Chondrocyte (in vitro differentiated cells): ENCODE measurements around the gene PCDHGC5. TPM values are rescaled to one million over a fixed set of nuclear protein-coding genes. Genes with fewer than 3 reads are reported as not detected.

ENCODE experiments used
- DNase-seq: peaks from one replicate; pipeline ENCODE4 v3.0.0; 2021; ENCODE audit warnings: mixed read lengths, low spot score
- H3K27ac Mint-ChIP-seq: one replicate; pipeline ENCODE4 v1.8.0; 2021; ENCODE audit warnings: mild to moderate bottlenecking, moderate library complexity, mixed read lengths; ENCODE audit not compliant: unreplicated experiment
- H3K27me3 Mint-ChIP-seq: 2 replicates; pipeline ENCODE4 v1.8.0; 2021; ENCODE audit warnings: low read depth, mixed read lengths
- H3K36me3 Mint-ChIP-seq: 2 replicates; pipeline ENCODE4 v1.8.0; 2021; ENCODE audit warnings: low read depth, mixed read lengths
- H3K4me1 Mint-ChIP-seq: 2 replicates; pipeline ENCODE4 v1.8.0; 2021; ENCODE audit warnings: low read depth, mild to moderate bottlenecking, mixed read lengths
- H3K4me3 Mint-ChIP-seq: one replicate; pipeline ENCODE4 v1.8.0; 2021; ENCODE audit warnings: mild to moderate bottlenecking, moderate library complexity, mixed read lengths; ENCODE audit not compliant: unreplicated experiment
- H3K9me3 Mint-ChIP-seq: 2 replicates; pipeline ENCODE4 v1.8.0; 2021; ENCODE audit warnings: low read depth, mixed read lengths
- total RNA-seq: library from RNA; stranded (reverse); gene quantifications from 3 replicates; pipeline ENCODE4 v1.2.1, GENCODE V29; 2021
- TF ChIP-seq, protein P1 (sequence below): fragments of 200-600 bp; sonication (generic); IDR thresholded peaks from 2 replicates; pipeline ENCODE4 v1.5.0; 2021; ENCODE audit warnings: antibody characterized with exemption, mild to moderate bottlenecking, moderate library complexity

The PCDHGC5 gene
- total RNA-seq, 1 donor from 2014 or later: 1.7 TPM

GRCh38 chr5:141475625-141476131 is 13.2 kb upstream of the PCDHGC5 start, which contains the start of gene PCDHGC3:
TSS of gene PCDHGC3 (plus strand) at chr5:141475966. CDS start at chr5:141476117, 151 bp downstream.
- TF ChIP-seq, protein P1, sequence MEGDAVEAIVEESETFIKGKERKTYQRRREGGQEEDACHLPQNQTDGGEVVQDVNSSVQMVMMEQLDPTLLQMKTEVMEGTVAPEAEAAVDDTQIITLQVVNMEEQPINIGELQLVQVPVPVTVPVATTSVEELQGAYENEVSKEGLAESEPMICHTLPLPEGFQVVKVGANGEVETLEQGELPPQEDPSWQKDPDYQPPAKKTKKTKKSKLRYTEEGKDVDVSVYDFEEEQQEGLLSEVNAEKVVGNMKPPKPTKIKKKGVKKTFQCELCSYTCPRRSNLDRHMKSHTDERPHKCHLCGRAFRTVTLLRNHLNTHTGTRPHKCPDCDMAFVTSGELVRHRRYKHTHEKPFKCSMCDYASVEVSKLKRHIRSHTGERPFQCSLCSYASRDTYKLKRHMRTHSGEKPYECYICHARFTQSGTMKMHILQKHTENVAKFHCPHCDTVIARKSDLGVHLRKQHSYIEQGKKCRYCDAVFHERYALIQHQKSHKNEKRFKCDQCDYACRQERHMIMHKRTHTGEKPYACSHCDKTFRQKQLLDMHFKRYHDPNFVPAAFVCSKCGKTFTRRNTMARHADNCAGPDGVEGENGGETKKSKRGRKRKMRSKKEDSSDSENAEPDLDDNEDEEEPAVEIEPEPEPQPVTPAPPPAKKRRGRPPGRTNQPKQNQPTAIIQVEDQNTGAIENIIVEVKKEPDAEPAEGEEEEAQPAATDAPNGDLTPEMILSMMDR: peak; percentile 76
- Mint-ChIP-seq H3K4me3 (peak within 1 kb of the TSS; percentile 95), H3K4me1 (peaks cover 58% of the 10 kb centered on the region), H3K9me3 (no peaks in the 10 kb centered on the region), H3K36me3 (peaks cover 4% of the 10 kb centered on the region), H3K27me3 (no peaks in the 10 kb centered on the region), H3K27ac (peak within 1 kb of the TSS; percentile 97)
- no peak for DNase-seq

DNA sequence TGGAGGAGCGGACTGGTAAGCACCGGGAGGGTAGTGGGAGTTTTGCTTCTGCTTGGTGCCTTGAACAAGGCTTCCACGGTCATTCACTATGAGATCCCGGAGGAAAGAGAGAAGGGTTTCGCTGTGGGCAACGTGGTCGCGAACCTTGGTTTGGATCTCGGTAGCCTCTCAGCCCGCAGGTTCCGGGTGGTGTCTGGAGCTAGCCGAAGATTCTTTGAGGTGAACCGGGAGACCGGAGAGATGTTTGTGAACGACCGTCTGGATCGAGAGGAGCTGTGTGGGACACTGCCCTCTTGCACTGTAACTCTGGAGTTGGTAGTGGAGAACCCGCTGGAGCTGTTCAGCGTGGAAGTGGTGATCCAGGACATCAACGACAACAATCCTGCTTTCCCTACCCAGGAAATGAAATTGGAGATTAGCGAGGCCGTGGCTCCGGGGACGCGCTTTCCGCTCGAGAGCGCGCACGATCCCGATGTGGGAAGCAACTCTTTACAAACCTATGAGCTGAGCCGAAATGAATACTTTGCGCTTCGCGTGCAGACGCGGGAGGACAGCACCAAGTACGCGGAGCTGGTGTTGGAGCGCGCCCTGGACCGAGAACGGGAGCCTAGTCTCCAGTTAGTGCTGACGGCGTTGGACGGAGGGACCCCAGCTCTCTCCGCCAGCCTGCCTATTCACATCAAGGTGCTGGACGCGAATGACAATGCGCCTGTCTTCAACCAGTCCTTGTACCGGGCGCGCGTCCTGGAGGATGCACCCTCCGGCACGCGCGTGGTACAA is 12.6 kb upstream of the PCDHGC5 start:
- Mint-ChIP-seq H3K4me1 (peaks cover 61% of the 10 kb centered on the region), H3K27ac (peak overlapping the region; percentile 97), H3K27me3 (no peaks in the 10 kb centered on the region), H3K4me3 (peak overlapping the region; percentile 95), H3K36me3 (peaks cover 4% of the 10 kb centered on the region), H3K9me3 (no peaks in the 10 kb centered on the region)
- TF ChIP-seq, protein P1: no peak
- no peak for DNase-seq

DNA sequence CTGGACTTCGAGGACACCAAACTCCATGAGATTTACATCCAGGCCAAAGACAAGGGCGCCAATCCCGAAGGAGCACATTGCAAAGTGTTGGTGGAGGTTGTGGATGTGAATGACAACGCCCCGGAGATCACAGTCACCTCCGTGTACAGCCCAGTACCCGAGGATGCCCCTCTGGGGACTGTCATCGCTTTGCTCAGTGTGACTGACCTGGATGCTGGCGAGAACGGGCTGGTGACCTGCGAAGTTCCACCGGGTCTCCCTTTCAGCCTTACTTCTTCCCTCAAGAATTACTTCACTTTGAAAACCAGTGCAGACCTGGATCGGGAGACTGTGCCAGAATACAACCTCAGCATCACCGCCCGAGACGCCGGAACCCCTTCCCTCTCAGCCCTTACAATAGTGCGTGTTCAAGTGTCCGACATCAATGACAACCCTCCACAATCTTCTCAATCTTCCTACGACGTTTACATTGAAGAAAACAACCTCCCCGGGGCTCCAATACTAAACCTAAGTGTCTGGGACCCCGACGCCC is 11.8 kb upstream of the PCDHGC5 start:
- no peak for DNase-seq
- peaks cover 59% of the 10 kb centered on the region for H3K4me1 Mint-ChIP-seq
- H3K27me3 Mint-ChIP-seq: no peaks in the 10 kb centered on the region
- peak overlapping the region; percentile 97 for H3K27ac Mint-ChIP-seq
- peak overlapping the region; percentile 95 for H3K4me3 Mint-ChIP-seq
- no peaks in the 10 kb centered on the region for H3K9me3 Mint-ChIP-seq
- TF ChIP-seq, protein P1: no peak
- peaks cover 4% of the 10 kb centered on the region for H3K36me3 Mint-ChIP-seq

- no peaks in the 10 kb centered on the region for H3K27me3 Mint-ChIP-seq
- H3K27ac Mint-ChIP-seq: no peak overlapping the region
- H3K4me1 Mint-ChIP-seq: peaks cover 65% of the 10 kb centered on the region
- no peak for DNase-seq
- peak overlapping the region; percentile 95 for H3K4me3 Mint-ChIP-seq
- H3K36me3 Mint-ChIP-seq: peaks cover 4% of the 10 kb centered on the region
- H3K9me3 Mint-ChIP-seq: no peaks in the 10 kb centered on the region
- TF ChIP-seq, protein P1: no peak
These were observed 11.1 kb upstream of the PCDHGC5 start for GRCh38 chr5:141477815-141478214.

GRCh38 chr5:141478321-141478945 is 10.4 kb upstream of the PCDHGC5 start:
- TF ChIP-seq, protein P1: no peak
- DNase-seq: no peak
- peak overlapping the region; percentile 8 for H3K27ac Mint-ChIP-seq
- no peaks in the 10 kb centered on the region for H3K9me3 Mint-ChIP-seq
- peak overlapping the region; percentile 95 for H3K4me3 Mint-ChIP-seq
- H3K27me3 Mint-ChIP-seq: no peaks in the 10 kb centered on the region
- H3K36me3 Mint-ChIP-seq: peaks cover 4% of the 10 kb centered on the region
- H3K4me1 Mint-ChIP-seq: peaks cover 71% of the 10 kb centered on the region
